Smooth muscle cell (in vitro differentiated cells): ENCODE data around the gene BASP1. TPM values are rescaled to one million over a fixed set of nuclear protein-coding genes. Genes with fewer than 3 reads are reported as not detected.

Experiments used
- DNase-seq: peaks from one replicate; lab custom pipeline; 2025; ENCODE audit not compliant: unreplicated experiment; lab: John Stamatoyannopoulos, UW
- H2AFZ ChIP-seq: fragments of 200-600 bp; sonication (generic); 2 replicates; pipeline ENCODE4 v1.6.0; 2016; ENCODE audit warnings: antibody characterized with exemption, low read depth, mild to moderate bottlenecking
- H3F3A ChIP-seq: fragments of 200-600 bp; sonication (generic); 2 replicates; pipeline ENCODE4 v1.6.0; 2017; ENCODE audit warnings: antibody characterized with exemption, low read depth
- H3K27ac ChIP-seq: fragments of 200-600 bp; sonication (generic); 2 replicates; pipeline ENCODE4 v1.5.1; 2016; ENCODE audit warnings: low read depth, mild to moderate bottlenecking
- H3K27me3 ChIP-seq: fragments of 200-600 bp; sonication (generic); 2 replicates; pipeline ENCODE4 v1.6.1; 2016; ENCODE audit warnings: low read depth, mild to moderate bottlenecking
- H3K36me3 ChIP-seq: fragments of 200-600 bp; sonication (generic); 2 replicates; pipeline ENCODE4 v1.5.1; 2016; ENCODE audit warnings: low read depth
- H3K4me1 ChIP-seq: fragments of 200-600 bp; sonication (generic); 2 replicates; pipeline ENCODE4 v1.5.1; 2016; ENCODE audit warnings: low read depth
- H3K4me2 ChIP-seq: fragments of 200-600 bp; sonication (generic); 2 replicates; pipeline ENCODE4 v1.6.0; 2016; ENCODE audit warnings: mild to moderate bottlenecking
- H3K4me3 ChIP-seq: fragments of 200-600 bp; sonication (generic); 2 replicates; pipeline ENCODE4 v1.5.1; 2016; ENCODE audit warnings: mild to moderate bottlenecking
- H3K79me2 ChIP-seq: fragments of 200-600 bp; sonication (generic); 2 replicates; pipeline ENCODE4 v1.6.0; 2016; ENCODE audit warnings: low read depth, mild to moderate bottlenecking
- H3K9ac ChIP-seq: fragments of 200-600 bp; sonication (generic); 2 replicates; pipeline ENCODE4 v1.6.0; 2016; ENCODE audit warnings: low read depth
- H3K9me3 ChIP-seq: fragments of 200-600 bp; sonication (generic); replicated peaks from 2 replicates; pipeline ENCODE4 v1.5.1; 2016; ENCODE audit warnings: low read depth
- H4K20me1 ChIP-seq: fragments of 200-600 bp; sonication (generic); 2 replicates; pipeline ENCODE4 v1.6.0; 2016; ENCODE audit warnings: low read depth
- CTCF ChIP-seq: fragments of 200-600 bp; sonication (generic); IDR thresholded peaks from 2 replicates; pipeline ENCODE4 v1.5.1; 2017; ENCODE audit warnings: borderline replicate concordance, mild to moderate bottlenecking, antibody characterized with exemption; ENCODE audit not compliant: insufficient read depth, poor library complexity, severe bottlenecking
- WGBS: methylation state at CpG from one replicate; pipeline ENCODE4 v1.1.7; 2016; ENCODE audit warnings: low lambda C conversion rate; 5-methylcytosine and 5-hydroxymethylcytosine counted together
- polyA plus RNA-seq: library from polyadenylated mRNA; unstranded; fragments of >200 nt; fragmentation: Nextera tagmentation; extraction: Ambion mirVana; gene quantifications from 2 replicates; pipeline ENCODE4 v1.2.1, GENCODE V29; 2016
- total RNA-seq: library from RNA; depleted of rRNA; stranded (reverse); fragments of >200 nt; gene quantifications from 2 replicates; pipeline ENCODE4 v1.2.3, GENCODE V29; 2014

BASP1 gene
- total and polyA plus RNA-seq, 2 experiments from 2014 or later, result 194 to 304 TPM

- TF ChIP-seq CTCF, result no peak
- Histone ChIP-seq H3K4me3 (peak overlapping the region; percentile 21), H3K9me3 (no peaks in the 10 kb centered on the region), H3K9ac (peak overlapping the region; percentile 56), H3K4me1 (peaks cover 83% of the 10 kb centered on the region), H3K27me3 (no peaks in the 10 kb centered on the region), H2AFZ (no peak overlapping the region), H3F3A (peaks cover 21% of the 10 kb centered on the region), H3K27ac (peak overlapping the region; percentile 94), H3K4me2 (peak overlapping the region; percentile 90), H4K20me1 (peaks cover 100% of the 10 kb centered on the region), H3K36me3 (no peaks in the 10 kb centered on the region), H3K79me2 (peaks cover 99% of the 10 kb centered on the region)
- no peak for DNase-seq
- WGBS, result 16% methylated on average over 11 of the region's 11 CpGs
Observed at GRCh38 chr5:17224858-17225511, 7.6 kb downstream of the BASP1 start.

DNA sequence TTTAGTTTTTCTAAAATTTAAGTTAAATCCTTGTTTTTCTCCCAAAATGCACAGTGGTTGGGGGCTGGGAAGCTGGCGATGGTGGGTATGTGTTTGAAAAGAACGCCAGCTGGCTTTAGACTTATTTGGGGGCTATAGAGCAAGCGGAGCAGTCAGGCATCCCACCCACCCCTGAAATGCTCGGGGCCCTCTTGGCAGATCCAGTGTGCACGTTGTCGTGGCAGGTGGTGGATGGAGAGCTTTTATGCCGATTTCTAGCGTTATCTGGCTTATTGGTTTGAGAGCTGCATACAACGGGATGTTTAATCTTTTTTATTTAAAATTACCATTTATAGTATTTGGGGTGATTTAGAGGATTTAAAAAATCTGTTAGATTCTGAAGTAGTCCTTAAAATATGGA, 8.1 kb downstream of the BASP1 start:
- peaks cover 100% of the 10 kb centered on the region for H4K20me1 ChIP-seq
- H3K36me3 ChIP-seq, result no peaks in the 10 kb centered on the region
- H3K9ac ChIP-seq, result peak overlapping the region; percentile 54
- no peak for TF ChIP-seq CTCF
- H3K27me3 ChIP-seq, result no peaks in the 10 kb centered on the region
- H2AFZ ChIP-seq, result no peak overlapping the region
- H3K4me1 ChIP-seq, result peaks cover 78% of the 10 kb centered on the region
- H3F3A ChIP-seq, result peaks cover 21% of the 10 kb centered on the region
- H3K4me3 ChIP-seq, result no peak overlapping the region
- DNase-seq, result no peak
- 93% methylated on average over 9 of the region's 9 CpGs for WGBS
- peaks cover 99% of the 10 kb centered on the region for H3K79me2 ChIP-seq
- no peaks in the 10 kb centered on the region for H3K9me3 ChIP-seq
- H3K27ac ChIP-seq, result peak overlapping the region; percentile 94
- peak overlapping the region; percentile 90 for H3K4me2 ChIP-seq

DNA sequence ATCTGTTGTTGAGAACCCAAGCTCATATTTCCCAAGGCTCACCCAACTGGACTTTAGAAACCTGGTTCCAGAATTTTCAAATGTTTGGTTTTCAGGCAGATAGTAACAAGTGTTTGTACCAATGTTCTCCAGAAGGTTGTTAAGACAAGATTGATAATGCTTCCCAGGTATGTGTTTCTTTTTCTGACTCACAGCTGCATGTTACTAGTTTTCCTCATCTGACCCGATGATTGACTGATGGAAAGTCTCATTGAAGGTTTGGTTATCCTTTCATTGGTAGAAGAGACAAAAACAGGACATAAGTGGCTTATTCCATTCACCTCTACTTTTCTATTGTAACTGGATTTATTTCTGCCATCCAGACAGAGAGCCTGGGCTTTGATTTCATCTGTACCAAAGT, 10.4 kb downstream of the BASP1 start:
- no peak overlapping the region for H3K9ac ChIP-seq
- H3K79me2 ChIP-seq, result peaks cover 99% of the 10 kb centered on the region
- no peak for DNase-seq
- peaks cover 4% of the 10 kb centered on the region for H3K36me3 ChIP-seq
- no peak for TF ChIP-seq CTCF
- peaks cover 100% of the 10 kb centered on the region for H4K20me1 ChIP-seq
- H3K27me3 ChIP-seq, result no peaks in the 10 kb centered on the region
- no peak overlapping the region for H3K4me3 ChIP-seq
- H2AFZ ChIP-seq, result no peak overlapping the region
- WGBS, result 94% methylated on average over 1 of the region's 1 CpG
- H3K9me3 ChIP-seq, result no peaks in the 10 kb centered on the region
- H3K27ac ChIP-seq, result peak overlapping the region; percentile 69
- peaks cover 54% of the 10 kb centered on the region for H3K4me1 ChIP-seq
- peaks cover 13% of the 10 kb centered on the region for H3F3A ChIP-seq
- peak overlapping the region; percentile 61 for H3K4me2 ChIP-seq

DNA sequence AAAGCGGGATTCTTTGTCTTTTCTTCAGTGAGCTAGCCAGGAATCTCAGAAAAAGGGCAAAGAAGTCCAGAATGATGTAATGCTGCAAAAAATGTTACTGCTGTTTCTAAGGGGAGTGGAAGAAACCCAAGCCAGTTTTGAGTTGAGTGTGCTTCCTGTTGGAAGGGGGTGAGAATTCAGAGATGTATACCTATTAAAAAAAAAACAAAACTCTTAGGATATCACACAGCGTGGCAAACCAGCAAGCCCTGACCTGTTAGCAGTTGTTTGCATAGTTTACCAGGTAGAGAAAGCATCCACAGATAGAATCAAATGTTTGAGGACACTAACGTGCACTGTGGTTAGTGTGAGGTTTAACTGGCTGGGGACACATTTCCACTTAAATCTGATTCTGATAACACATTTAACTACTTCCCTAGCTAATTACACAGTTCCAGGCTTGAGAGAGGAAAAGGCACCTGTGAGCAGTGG, 11.4 kb downstream of the BASP1 start:
- 32% methylated on average over 3 of the region's 3 CpGs for WGBS
- no peak for DNase-seq
- no peak for TF ChIP-seq CTCF
- Histone ChIP-seq H3K4me3 (no peak overlapping the region), H3K4me2 (peak overlapping the region; percentile 61), H3K36me3 (peaks cover 5% of the 10 kb centered on the region), H4K20me1 (peaks cover 100% of the 10 kb centered on the region), H3F3A (peaks cover 10% of the 10 kb centered on the region), H2AFZ (no peak overlapping the region), H3K27ac (peak overlapping the region; percentile 69), H3K27me3 (no peaks in the 10 kb centered on the region), H3K9ac (no peak overlapping the region), H3K9me3 (no peaks in the 10 kb centered on the region), H3K79me2 (peaks cover 99% of the 10 kb centered on the region), H3K4me1 (peaks cover 44% of the 10 kb centered on the region)
